NCI-H1092 treated with DMSO at 0.1 percent for 48 hours (cell line): ENCODE measurements around the gene SLCO2B1.

Experiments used
- DNase-seq: peaks from one replicate; lab custom pipeline; 2025; lab: John Stamatoyannopoulos, UW

The SLCO2B1 gene

GRCh38 chr11:75248924-75249256, 98.0 kb downstream of the SLCO2B1 start:
- no peak for DNase-seq

- no peak for DNase-seq
Measured at GRCh38 chr11:75249704-75250103, 98.8 kb downstream of the SLCO2B1 start.

- no peak for DNase-seq
Measured at GRCh38 chr11:75254326-75254725, 103.4 kb downstream of the SLCO2B1 start.
